Panc1 (cell line): ENCODE results near the gene SLC35F4. TPM values are rescaled to one million over a fixed set of nuclear protein-coding genes. Genes with fewer than 3 reads are reported as not detected.

Source experiments
- ATAC-seq: fragments of 200-7000 bp; cut with Tn5 transposase; 2 replicates; pipeline ENCODE4 v1.9.1; 2020; ENCODE audit warnings: mild to moderate bottlenecking, moderate library complexity
- BruUV-seq: library from RNA; stranded (reverse); fragments of 400-500 nt; replicated peaks from 2 replicates; lab custom pipeline; 2021; lab: Mats Ljungman, UMichigan
- CTCF ChIA-PET: fragments of 300-600 bp; sonication (Branson Sonifier 250); formaldehyde crosslinking; loops from one replicate; lab custom pipeline; 2022; ENCODE audit warnings: antibody characterized with exemption; lab: Charles Lee
- POLR2A ChIA-PET: fragments of 300-600 bp; sonication (Branson Sonifier 250); formaldehyde crosslinking; loops from one replicate; lab custom pipeline; 2022; ENCODE audit warnings: antibody characterized with exemption; lab: Charles Lee
- DNase-seq: peaks from one replicate; pipeline ENCODE4 v3.0.0-alpha.2; 2010; ENCODE audit warnings: low read depth, low spot score
- H3K27ac ChIP-seq: 2 replicates; pipeline ENCODE4 v1.5.1; 2011; ENCODE audit warnings: mild to moderate bottlenecking, low read length, inconsistent platforms
- H3K27me3 ChIP-seq: fragments of 200-500 bp; sonication (Bioruptor generic); 2 replicates; pipeline ENCODE4 v1.6.0; 2014; ENCODE audit warnings: low read length, inconsistent platforms; ENCODE audit not compliant: control insufficient read depth, insufficient read depth
- H3K36me3 ChIP-seq: fragments of 200-500 bp; sonication (Bioruptor generic); 2 replicates; pipeline ENCODE4 v1.5.1; 2014; ENCODE audit warnings: inconsistent platforms, mild to moderate bottlenecking, low read length, moderate library complexity; ENCODE audit not compliant: control insufficient read depth, insufficient read depth
- H3K4me1 ChIP-seq: 2 replicates; pipeline ENCODE4 v1.5.1; 2011; ENCODE audit warnings: inconsistent platforms, mild to moderate bottlenecking, low read length, moderate library complexity; ENCODE audit not compliant: control insufficient read depth, insufficient read depth
- H3K4me3 ChIP-seq, 2 experiments: 2 replicates each; pipeline ENCODE4 v1.5.1; 2011 to 2012; ENCODE audit warnings: low read depth in 2 of 2, low read length in 2 of 2, mild to moderate bottlenecking in 2 of 2, inconsistent platforms in 1 of 2, moderate library complexity in 1 of 2
- H3K9me3 ChIP-seq: fragments of 200-500 bp; sonication (Bioruptor generic); 2 replicates; pipeline ENCODE4 v1.5.1; 2014; ENCODE audit warnings: low read depth, mild to moderate bottlenecking, inconsistent platforms, low read length, moderate library complexity; ENCODE audit not compliant: control insufficient read depth, insufficient read depth
- POLR2AphosphoS5 ChIP-seq: IDR thresholded peaks from 2 replicates; pipeline ENCODE4 v1.6.1; 2012; ENCODE audit warnings: mild to moderate bottlenecking, low read depth, low read length, moderate library complexity
- SIN3A ChIP-seq: IDR thresholded peaks from 2 replicates; pipeline ENCODE4 v1.6.1; 2012; ENCODE audit warnings: low read depth, mild to moderate bottlenecking, low read length, moderate library complexity, borderline replicate concordance; ENCODE audit not compliant: insufficient read depth
- TCF7L2 ChIP-seq: IDR thresholded peaks from 2 replicates; pipeline ENCODE4 v1.6.1; 2011; ENCODE audit warnings: mild to moderate bottlenecking, low read depth, low read length, inconsistent platforms
- in situ Hi-C: cut with HindIII; loops from 2 replicates; pipeline ENCODE4 v1.10.0; 2016; ENCODE audit warnings: low sequenced_read_pairs, low pct_unique_long_range_greater_than_20kb
- intact Hi-C: fragments of 100-400 bp; cut with micrococcal nuclease; formaldehyde crosslinking; loops from one replicate; pipeline ENCODE4 v1.10.0; 2022; ENCODE audit not compliant: unreplicated experiment
- total RNA-seq: library from RNA; stranded (reverse); gene quantifications from one replicate; pipeline ENCODE4 v1.2.1, GENCODE V29; 2021; ENCODE audit not compliant: unreplicated experiment
- TF ChIP-seq, protein P1 (sequence below), 2 experiments: IDR thresholded peaks; 2 replicates each; pipeline ENCODE4 v1.6.1; 2011 to 2012; ENCODE audit warnings: low read depth in 2 of 2, control low read depth in 1 of 2, low read length in 1 of 2, mild to moderate bottlenecking in 1 of 2, moderate library complexity in 1 of 2; ENCODE audit not compliant: insufficient read depth in 1 of 2
- TF ChIP-seq, protein P2 (sequence below): fragments of 450-650 bp; IDR thresholded peaks from 2 replicates; pipeline ENCODE4 v1.5.1; 2017; ENCODE audit warnings: mild to moderate bottlenecking

Gene SLC35F4
- total RNA-seq, 1 experiment from 2014 or later = not detected

DNA sequence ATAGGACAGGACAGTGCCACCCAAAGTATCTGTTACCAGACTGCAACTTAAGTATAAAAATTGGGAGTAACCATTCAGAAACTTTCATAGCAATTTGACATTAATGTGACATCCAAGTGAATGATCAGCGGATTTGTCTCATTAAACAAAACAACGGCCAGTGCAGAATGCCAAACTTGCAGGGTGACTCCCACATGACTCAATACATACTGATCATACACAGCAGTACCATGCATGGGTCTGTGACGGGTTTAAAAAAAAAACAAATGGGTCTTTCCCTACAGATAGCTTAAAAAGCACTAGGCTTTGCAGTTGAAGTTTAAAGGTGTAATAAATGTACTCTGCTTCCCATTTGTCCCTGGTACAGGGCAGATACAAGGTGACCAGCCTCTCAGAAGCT lies 116.6 kb downstream of the SLC35F4 start:
- no peaks in the 10 kb centered on the region for H3K27me3 ChIP-seq
- TF ChIP-seq POLR2AphosphoS5 = no peak
- TF ChIP-seq, protein P1, sequence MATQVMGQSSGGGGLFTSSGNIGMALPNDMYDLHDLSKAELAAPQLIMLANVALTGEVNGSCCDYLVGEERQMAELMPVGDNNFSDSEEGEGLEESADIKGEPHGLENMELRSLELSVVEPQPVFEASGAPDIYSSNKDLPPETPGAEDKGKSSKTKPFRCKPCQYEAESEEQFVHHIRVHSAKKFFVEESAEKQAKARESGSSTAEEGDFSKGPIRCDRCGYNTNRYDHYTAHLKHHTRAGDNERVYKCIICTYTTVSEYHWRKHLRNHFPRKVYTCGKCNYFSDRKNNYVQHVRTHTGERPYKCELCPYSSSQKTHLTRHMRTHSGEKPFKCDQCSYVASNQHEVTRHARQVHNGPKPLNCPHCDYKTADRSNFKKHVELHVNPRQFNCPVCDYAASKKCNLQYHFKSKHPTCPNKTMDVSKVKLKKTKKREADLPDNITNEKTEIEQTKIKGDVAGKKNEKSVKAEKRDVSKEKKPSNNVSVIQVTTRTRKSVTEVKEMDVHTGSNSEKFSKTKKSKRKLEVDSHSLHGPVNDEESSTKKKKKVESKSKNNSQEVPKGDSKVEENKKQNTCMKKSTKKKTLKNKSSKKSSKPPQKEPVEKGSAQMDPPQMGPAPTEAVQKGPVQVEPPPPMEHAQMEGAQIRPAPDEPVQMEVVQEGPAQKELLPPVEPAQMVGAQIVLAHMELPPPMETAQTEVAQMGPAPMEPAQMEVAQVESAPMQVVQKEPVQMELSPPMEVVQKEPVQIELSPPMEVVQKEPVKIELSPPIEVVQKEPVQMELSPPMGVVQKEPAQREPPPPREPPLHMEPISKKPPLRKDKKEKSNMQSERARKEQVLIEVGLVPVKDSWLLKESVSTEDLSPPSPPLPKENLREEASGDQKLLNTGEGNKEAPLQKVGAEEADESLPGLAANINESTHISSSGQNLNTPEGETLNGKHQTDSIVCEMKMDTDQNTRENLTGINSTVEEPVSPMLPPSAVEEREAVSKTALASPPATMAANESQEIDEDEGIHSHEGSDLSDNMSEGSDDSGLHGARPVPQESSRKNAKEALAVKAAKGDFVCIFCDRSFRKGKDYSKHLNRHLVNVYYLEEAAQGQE (IDR thresholded peaks at IDR 0.05; ENCODE audit: insufficient read depth in 1 of 2, low read depth in 2 of 2, low read length in 1 of 2) = no peak
- TF ChIP-seq SIN3A = no peak
- TF ChIP-seq TCF7L2 = no peak
- TF ChIP-seq, protein P2, sequence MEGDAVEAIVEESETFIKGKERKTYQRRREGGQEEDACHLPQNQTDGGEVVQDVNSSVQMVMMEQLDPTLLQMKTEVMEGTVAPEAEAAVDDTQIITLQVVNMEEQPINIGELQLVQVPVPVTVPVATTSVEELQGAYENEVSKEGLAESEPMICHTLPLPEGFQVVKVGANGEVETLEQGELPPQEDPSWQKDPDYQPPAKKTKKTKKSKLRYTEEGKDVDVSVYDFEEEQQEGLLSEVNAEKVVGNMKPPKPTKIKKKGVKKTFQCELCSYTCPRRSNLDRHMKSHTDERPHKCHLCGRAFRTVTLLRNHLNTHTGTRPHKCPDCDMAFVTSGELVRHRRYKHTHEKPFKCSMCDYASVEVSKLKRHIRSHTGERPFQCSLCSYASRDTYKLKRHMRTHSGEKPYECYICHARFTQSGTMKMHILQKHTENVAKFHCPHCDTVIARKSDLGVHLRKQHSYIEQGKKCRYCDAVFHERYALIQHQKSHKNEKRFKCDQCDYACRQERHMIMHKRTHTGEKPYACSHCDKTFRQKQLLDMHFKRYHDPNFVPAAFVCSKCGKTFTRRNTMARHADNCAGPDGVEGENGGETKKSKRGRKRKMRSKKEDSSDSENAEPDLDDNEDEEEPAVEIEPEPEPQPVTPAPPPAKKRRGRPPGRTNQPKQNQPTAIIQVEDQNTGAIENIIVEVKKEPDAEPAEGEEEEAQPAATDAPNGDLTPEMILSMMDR = no peak
- DNase-seq (no peak), ATAC-seq (no peak)
- H3K4me3 ChIP-seq = no peak overlapping the region
- H3K36me3 ChIP-seq = no peaks in the 10 kb centered on the region
- BruUV-seq = no TSS peak
- no peaks in the 10 kb centered on the region for H3K9me3 ChIP-seq
- intact Hi-C loops = no loop called here
- CTCF ChIA-PET = no interaction called here
- POLR2A ChIA-PET = interaction anchor here (0.6 kb wide), 1 partner anchor 35 kb away, joined by 4 read pairs; no protein-coding TSS in a partner anchor
- in situ Hi-C loops = no loop called here
- H3K4me1 ChIP-seq = no peaks in the 10 kb centered on the region; the same call in 1 of the 2 replicates
- no peak overlapping the region for H3K27ac ChIP-seq

- ChIA-PET CTCF (no interaction called here), POLR2A (no interaction called here)
- Histone ChIP-seq H3K4me1 (no peaks in the 10 kb centered on the region; the same call in 1 of the 2 replicates), H3K27ac (no peak overlapping the region), H3K4me3 (no peak overlapping the region), H3K27me3 (no peaks in the 10 kb centered on the region), H3K9me3 (no peaks in the 10 kb centered on the region), H3K36me3 (no peaks in the 10 kb centered on the region)
- BruUV-seq = no TSS peak
- ATAC-seq = no peak
- intact Hi-C loops = no loop called here
- TF ChIP-seq SIN3A (no peak), POLR2AphosphoS5 (no peak), TCF7L2 (no peak)
- TF ChIP-seq, protein P2 = no peak
- TF ChIP-seq, protein P1 (IDR thresholded peaks at IDR 0.05; ENCODE audit: insufficient read depth in 1 of 2, low read depth in 2 of 2, low read length in 1 of 2) = no peak
- in situ Hi-C loops = no loop called here
- no peak for DNase-seq
Measured at GRCh38 chr14:57748279-57748678, 117.6 kb downstream of the SLC35F4 start.
